ENCODE measurements around the gene C1QA.

C1QA gene

GRCh38 chr1:22626237-22627157, 9.9 kb upstream of the C1QA start:
- TF ChIP-seq CTCF (IDR thresholded peaks at IDR 0.05; ENCODE audit: low read depth, low read length, missing control alignments), result no peak
- no peak overlapping the region for H3K4me3 ChIP-seq (ENCODE audit: low read depth, low read length)
- DNase-seq (ENCODE audit: low read depth), result no peak
- in situ Hi-C loops (cut with HindIII; ENCODE audit: low sequenced_read_pairs), result no loop called here

- TF ChIP-seq CTCF (IDR thresholded peaks at IDR 0.05; ENCODE audit: low read depth, low read length, missing control alignments), result no peak
- in situ Hi-C loops (cut with HindIII; ENCODE audit: low sequenced_read_pairs), result no loop called here
Observed at GRCh38 chr1:22627331-22627730, 9.1 kb upstream of the C1QA start.

GRCh38 chr1:22628698-22629444, 7.6 kb upstream of the C1QA start:
- H3K4me3 ChIP-seq (ENCODE audit: low read depth, low read length), result no peak overlapping the region
- DNase-seq (ENCODE audit: low read depth), result no peak
- in situ Hi-C loops (cut with HindIII; ENCODE audit: low sequenced_read_pairs), result no loop called here
- TF ChIP-seq CTCF (IDR thresholded peaks at IDR 0.05; ENCODE audit: low read depth, low read length, missing control alignments), result no peak

More at GRCh38 chr1:22627331-22627730, 9.1 kb upstream of the C1QA start:
- DNase-seq (ENCODE audit: low read depth), result no peak
- H3K4me3 ChIP-seq (ENCODE audit: low read depth, low read length), result no peak overlapping the region

- no peak overlapping the region for H3K4me3 ChIP-seq (ENCODE audit: low read depth, low read length)
- in situ Hi-C loops (cut with HindIII; ENCODE audit: low sequenced_read_pairs), result loop anchor here (5.0 kb wide), 1 partner anchor 43 kb away; no protein-coding TSS in a partner anchor
- no peak for DNase-seq (ENCODE audit: low read depth)
- TF ChIP-seq CTCF (IDR thresholded peaks at IDR 0.05; ENCODE audit: low read depth, low read length, missing control alignments), result no peak
Observed at GRCh38 chr1:22629886-22630285, 6.5 kb upstream of the C1QA start.

GRCh38 chr1:22633697-22634463, 2.5 kb upstream of the C1QA start:
- no peak for TF ChIP-seq CTCF (IDR thresholded peaks at IDR 0.05; ENCODE audit: low read depth, low read length, missing control alignments)
- DNase-seq (ENCODE audit: low read depth), result no peak

GRCh38 chr1:22635436-22635835, 992 bp upstream of the C1QA start:
- in situ Hi-C loops (cut with HindIII; ENCODE audit: low sequenced_read_pairs), result no loop called here
- no peak for DNase-seq (ENCODE audit: low read depth)
- no peak for TF ChIP-seq CTCF (IDR thresholded peaks at IDR 0.05; ENCODE audit: low read depth, low read length, missing control alignments)
- no peak overlapping the region for H3K4me3 ChIP-seq (ENCODE audit: low read depth, low read length)

More at GRCh38 chr1:22633697-22634463, 2.5 kb upstream of the C1QA start:
- in situ Hi-C loops (cut with HindIII; ENCODE audit: low sequenced_read_pairs), result loop anchor here (5.0 kb wide), 1 partner anchor 47 kb away; no protein-coding TSS in a partner anchor
- no peak overlapping the region for H3K4me3 ChIP-seq (ENCODE audit: low read depth, low read length)
